K562 (cell line): ENCODE results near the gene SFT2D2.

Experiments used
- NONO ChIP-seq, 2 experiments: fragments of 200-400 bp in 1 of 2; fragments of 450-650 bp in 1 of 2; formaldehyde crosslinking in 1 of 2; IDR thresholded peaks; 2 replicates each; pipeline ENCODE4 v1.6.1; 2017; ENCODE audit warnings: low read depth in 2 of 2, mild to moderate bottlenecking in 2 of 2, moderate library complexity in 2 of 2, low read length in 1 of 2
- TSHZ1 ChIP-seq: fragments of 250-450 bp; sonication (Bioruptor Pico); IDR thresholded peaks from 2 replicates; pipeline ENCODE4 v1.4.0; 2020; ENCODE audit warnings: mild to moderate bottlenecking, moderate library complexity

- no peak for TF ChIP-seq TSHZ1 (CRISPR knock-in tag)
- TF ChIP-seq NONO (IDR thresholded peaks at IDR 0.05; ENCODE audit: low read depth in 2 of 2, low read length in 1 of 2): no peak
These were observed 9.7 kb downstream of the SFT2D2 start for GRCh38 chr1:168235548-168235885.
